ENCODE results near the gene KRTAP5-10. TPM values are rescaled to one million over a fixed set of nuclear protein-coding genes. Genes with fewer than 3 reads are reported as not detected.
"Not testable (repeated sequence)": the region's sequence is repeated elsewhere in the genome, so short reads cannot be mapped to it uniquely, and the experiment has no call there.

The KRTAP5-10 gene
- total RNA-seq, 1 donor: not detected

GRCh38 chr11:71575723-71576424 is 10.5 kb downstream of the KRTAP5-10 start:
- Histone ChIP-seq H3K4me3 (ENCODE audit: low read length) (no peak overlapping the region), H3K4me1 (ENCODE audit: insufficient read depth, low read length) (no peaks in the 10 kb centered on the region), H3K27me3 (ENCODE audit: insufficient read depth, low read length) (no peaks in the 10 kb centered on the region), H3K9me3 (ENCODE audit: low read depth, low read length) (no peaks in the 10 kb centered on the region)

GRCh38 chr11:71576688-71577465 is 11.5 kb downstream of the KRTAP5-10 start:
- not testable (repeated sequence) for H3K27me3 ChIP-seq (ENCODE audit: insufficient read depth, low read length); H3K4me3 ChIP-seq (ENCODE audit: low read length); H3K9me3 ChIP-seq (ENCODE audit: low read depth, low read length); H3K4me1 ChIP-seq (ENCODE audit: insufficient read depth, low read length)

GRCh38 chr11:71577469-71578004 is 12.2 kb downstream of the KRTAP5-10 start:
- Histone ChIP-seq H3K4me3 (ENCODE audit: low read length) (no peak overlapping the region), H3K4me1 (ENCODE audit: insufficient read depth, low read length) (no peaks in the 10 kb centered on the region), H3K9me3 (ENCODE audit: low read depth, low read length) (no peaks in the 10 kb centered on the region), H3K27me3 (ENCODE audit: insufficient read depth, low read length) (no peaks in the 10 kb centered on the region)

GRCh38 chr11:71579513-71579912 is 14.2 kb downstream of the KRTAP5-10 start:
- H3K27me3 ChIP-seq (ENCODE audit: insufficient read depth, low read length); H3K4me3 ChIP-seq (ENCODE audit: low read length); H3K9me3 ChIP-seq (ENCODE audit: low read depth, low read length); H3K4me1 ChIP-seq (ENCODE audit: insufficient read depth, low read length): not testable (repeated sequence)

GRCh38 chr11:71580057-71581003 is 15.0 kb downstream of the KRTAP5-10 start:
- Histone ChIP-seq H3K4me1 (ENCODE audit: insufficient read depth, low read length) (no peaks in the 10 kb centered on the region), H3K27me3 (ENCODE audit: insufficient read depth, low read length) (no peaks in the 10 kb centered on the region), H3K4me3 (ENCODE audit: low read length) (no peak overlapping the region), H3K9me3 (ENCODE audit: low read depth, low read length) (no peaks in the 10 kb centered on the region)

GRCh38 chr11:71581826-71582225 is 16.5 kb downstream of the KRTAP5-10 start:
- no peaks in the 10 kb centered on the region for H3K9me3 ChIP-seq (ENCODE audit: low read depth, low read length)
- H3K4me1 ChIP-seq (ENCODE audit: insufficient read depth, low read length): no peaks in the 10 kb centered on the region
- H3K4me3 ChIP-seq (ENCODE audit: low read length): no peak overlapping the region
- no peaks in the 10 kb centered on the region for H3K27me3 ChIP-seq (ENCODE audit: insufficient read depth, low read length)

GRCh38 chr11:71582309-71582895 is 17.0 kb downstream of the KRTAP5-10 start, which contains the start of gene KRTAP5-11:
Gene KRTAP5-11, minus strand, starts transcription at chr11:71582875. Its CDS starts 38 bp downstream, at chr11:71582837.
- Histone ChIP-seq H3K27me3 (ENCODE audit: insufficient read depth, low read length) (no peaks in the 10 kb centered on the region), H3K4me3 (ENCODE audit: low read length) (no peak within 1 kb of the TSS), H3K4me1 (ENCODE audit: insufficient read depth, low read length) (no peaks in the 10 kb centered on the region), H3K9me3 (ENCODE audit: low read depth, low read length) (no peaks in the 10 kb centered on the region)

- H3K4me3 ChIP-seq (ENCODE audit: low read length); H3K4me1 ChIP-seq (ENCODE audit: insufficient read depth, low read length); H3K9me3 ChIP-seq (ENCODE audit: low read depth, low read length); H3K27me3 ChIP-seq (ENCODE audit: insufficient read depth, low read length): not testable (repeated sequence)
Observed at GRCh38 chr11:71582969-71583368, 17.6 kb downstream of the KRTAP5-10 start.

GRCh38 chr11:71585673-71586072 is 20.3 kb downstream of the KRTAP5-10 start:
- H3K27me3 ChIP-seq (ENCODE audit: insufficient read depth, low read length); H3K4me1 ChIP-seq (ENCODE audit: insufficient read depth, low read length); H3K4me3 ChIP-seq (ENCODE audit: low read length); H3K9me3 ChIP-seq (ENCODE audit: low read depth, low read length): not testable (repeated sequence)

- H3K4me3 ChIP-seq (ENCODE audit: low read length); H3K4me1 ChIP-seq (ENCODE audit: insufficient read depth, low read length); H3K9me3 ChIP-seq (ENCODE audit: low read depth, low read length); H3K27me3 ChIP-seq (ENCODE audit: insufficient read depth, low read length): not testable (repeated sequence)
Observed at GRCh38 chr11:71588314-71588713, 23.0 kb downstream of the KRTAP5-10 start.

- H3K27me3 ChIP-seq (ENCODE audit: insufficient read depth, low read length); H3K4me1 ChIP-seq (ENCODE audit: insufficient read depth, low read length); H3K9me3 ChIP-seq (ENCODE audit: low read depth, low read length); H3K4me3 ChIP-seq (ENCODE audit: low read length): not testable (repeated sequence)
Observed at GRCh38 chr11:71588822-71589545, 23.6 kb downstream of the KRTAP5-10 start.

GRCh38 chr11:71589546-71589920 is 24.2 kb downstream of the KRTAP5-10 start:
- H3K4me1 ChIP-seq (ENCODE audit: insufficient read depth, low read length): not testable (repeated sequence)

GRCh38 chr11:71603221-71603620 is 37.9 kb downstream of the KRTAP5-10 start:
- H3K9me3 ChIP-seq (ENCODE audit: low read depth, low read length); H3K4me1 ChIP-seq (ENCODE audit: insufficient read depth, low read length); H3K27me3 ChIP-seq (ENCODE audit: insufficient read depth, low read length); H3K4me3 ChIP-seq (ENCODE audit: low read length): not testable (repeated sequence)

More at GRCh38 chr11:71589546-71589920, 24.2 kb downstream of the KRTAP5-10 start:
- not testable (repeated sequence) for H3K4me3 ChIP-seq (ENCODE audit: low read length); H3K27me3 ChIP-seq (ENCODE audit: insufficient read depth, low read length); H3K9me3 ChIP-seq (ENCODE audit: low read depth, low read length)

Data from mononuclear cell (primary cell).